ENCODE measurements around the gene C12orf43. TPM values are rescaled to one million over a fixed set of nuclear protein-coding genes. Genes with fewer than 3 reads are reported as not detected.

C12orf43 gene
- total RNA-seq, 1 donor: 13.0 TPM

DNA sequence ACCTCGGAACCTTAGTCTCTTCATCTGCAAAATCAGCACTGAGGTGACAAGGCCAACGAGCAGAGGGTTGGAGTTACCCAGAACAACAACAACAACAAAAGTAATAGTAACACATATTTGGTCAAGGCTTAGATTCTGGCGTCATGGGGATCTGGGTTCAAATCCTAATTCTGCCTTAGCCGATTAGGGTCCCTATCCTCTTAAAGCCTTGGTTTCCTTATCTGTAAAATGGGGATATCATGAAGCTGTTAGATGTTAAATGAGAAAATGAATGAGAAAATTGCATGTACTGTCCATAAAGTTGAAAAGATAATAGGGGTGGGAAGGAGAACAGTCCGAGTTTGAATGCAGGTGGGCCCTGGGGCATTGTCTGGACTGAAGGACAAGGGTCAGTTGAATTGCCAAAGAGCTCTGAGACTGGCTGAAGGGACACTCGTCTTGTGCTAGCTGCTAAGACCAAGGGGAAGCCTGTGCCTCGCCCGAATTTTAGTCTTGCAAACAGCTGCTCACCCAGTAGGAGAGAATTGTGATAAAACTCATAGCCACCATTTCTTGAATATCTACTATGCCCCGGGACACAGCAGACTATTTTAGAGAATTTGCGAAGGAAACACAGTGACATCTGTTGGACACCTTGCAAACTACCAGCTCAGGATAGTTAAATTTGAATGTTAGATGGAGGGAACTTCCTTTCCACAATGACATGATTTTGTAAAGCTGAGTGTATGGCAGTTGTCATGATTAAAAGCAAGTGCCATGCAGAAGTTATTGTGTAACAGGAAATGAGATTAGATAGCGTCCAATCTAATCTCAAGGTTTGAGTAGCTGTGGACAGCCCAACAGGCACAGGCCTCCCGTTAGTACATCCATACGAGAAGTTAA lies 44.7 kb downstream of the C12orf43 start:
- DNase-seq (ENCODE audit: low read depth): peak; percentile 67
- no peak overlapping the region for H3K4me3 ChIP-seq (ENCODE audit: low read depth, low read length)
- TF ChIP-seq, protein P1, sequence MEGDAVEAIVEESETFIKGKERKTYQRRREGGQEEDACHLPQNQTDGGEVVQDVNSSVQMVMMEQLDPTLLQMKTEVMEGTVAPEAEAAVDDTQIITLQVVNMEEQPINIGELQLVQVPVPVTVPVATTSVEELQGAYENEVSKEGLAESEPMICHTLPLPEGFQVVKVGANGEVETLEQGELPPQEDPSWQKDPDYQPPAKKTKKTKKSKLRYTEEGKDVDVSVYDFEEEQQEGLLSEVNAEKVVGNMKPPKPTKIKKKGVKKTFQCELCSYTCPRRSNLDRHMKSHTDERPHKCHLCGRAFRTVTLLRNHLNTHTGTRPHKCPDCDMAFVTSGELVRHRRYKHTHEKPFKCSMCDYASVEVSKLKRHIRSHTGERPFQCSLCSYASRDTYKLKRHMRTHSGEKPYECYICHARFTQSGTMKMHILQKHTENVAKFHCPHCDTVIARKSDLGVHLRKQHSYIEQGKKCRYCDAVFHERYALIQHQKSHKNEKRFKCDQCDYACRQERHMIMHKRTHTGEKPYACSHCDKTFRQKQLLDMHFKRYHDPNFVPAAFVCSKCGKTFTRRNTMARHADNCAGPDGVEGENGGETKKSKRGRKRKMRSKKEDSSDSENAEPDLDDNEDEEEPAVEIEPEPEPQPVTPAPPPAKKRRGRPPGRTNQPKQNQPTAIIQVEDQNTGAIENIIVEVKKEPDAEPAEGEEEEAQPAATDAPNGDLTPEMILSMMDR (IDR thresholded peaks at IDR 0.05; ENCODE audit: insufficient read depth, low read depth, low read length): peak; percentile 77

DNA sequence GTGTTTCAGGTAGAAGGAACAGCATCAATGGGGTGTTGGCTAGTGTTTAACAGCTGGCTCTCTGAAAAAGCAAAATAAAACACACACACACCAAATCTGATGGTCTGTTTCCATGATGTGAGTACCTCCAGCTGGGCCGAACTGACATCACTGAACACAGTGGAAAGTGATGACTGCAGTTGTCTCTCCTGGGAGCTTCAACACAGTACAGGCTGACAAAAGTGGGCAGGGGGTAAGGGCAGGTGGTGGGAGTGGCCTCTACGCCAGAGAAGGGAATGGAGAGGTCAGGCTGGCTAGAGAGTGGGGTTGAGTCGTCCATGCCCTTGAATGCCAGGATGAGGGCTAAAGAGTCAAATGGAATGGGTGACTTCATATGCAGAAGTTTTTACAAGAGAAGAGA lies 46.0 kb downstream of the C12orf43 start:
- DNase-seq (ENCODE audit: low read depth): no peak
- TF ChIP-seq, protein P1 (IDR thresholded peaks at IDR 0.05; ENCODE audit: insufficient read depth, low read depth, low read length): no peak
- H3K4me3 ChIP-seq (ENCODE audit: low read depth, low read length): no peak overlapping the region

DNA sequence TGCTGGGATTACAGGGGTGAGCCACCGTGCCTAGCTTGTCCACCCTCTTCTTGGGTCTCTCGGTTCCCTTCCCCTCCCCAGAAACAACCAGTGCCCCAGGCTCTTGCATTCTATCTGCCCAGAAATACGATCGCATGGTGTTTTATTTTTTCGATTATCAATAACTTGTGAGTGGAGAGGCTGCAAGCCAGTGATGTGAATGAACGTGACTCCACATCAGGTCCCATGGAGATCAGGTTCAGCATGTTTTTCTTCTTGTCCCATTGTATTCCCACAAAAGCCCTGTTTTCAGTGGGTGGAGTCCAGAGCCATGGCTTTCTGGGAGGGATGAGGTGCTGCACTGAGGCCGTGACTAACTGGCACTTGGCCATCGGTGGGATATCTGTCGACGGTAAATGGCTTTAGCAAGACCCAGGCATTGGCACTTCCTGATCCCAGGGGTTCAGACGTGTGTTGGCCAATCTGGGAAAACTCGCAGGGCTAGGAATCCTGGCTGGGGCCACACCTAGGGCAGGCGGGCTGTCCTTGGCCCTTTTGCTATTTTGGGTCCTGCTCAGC lies 50.7 kb downstream of the C12orf43 start:
- no peak for DNase-seq (ENCODE audit: low read depth)
- TF ChIP-seq, protein P1 (IDR thresholded peaks at IDR 0.05; ENCODE audit: insufficient read depth, low read depth, low read length): no peak
- H3K4me3 ChIP-seq (ENCODE audit: low read depth, low read length): no peak overlapping the region

DNA sequence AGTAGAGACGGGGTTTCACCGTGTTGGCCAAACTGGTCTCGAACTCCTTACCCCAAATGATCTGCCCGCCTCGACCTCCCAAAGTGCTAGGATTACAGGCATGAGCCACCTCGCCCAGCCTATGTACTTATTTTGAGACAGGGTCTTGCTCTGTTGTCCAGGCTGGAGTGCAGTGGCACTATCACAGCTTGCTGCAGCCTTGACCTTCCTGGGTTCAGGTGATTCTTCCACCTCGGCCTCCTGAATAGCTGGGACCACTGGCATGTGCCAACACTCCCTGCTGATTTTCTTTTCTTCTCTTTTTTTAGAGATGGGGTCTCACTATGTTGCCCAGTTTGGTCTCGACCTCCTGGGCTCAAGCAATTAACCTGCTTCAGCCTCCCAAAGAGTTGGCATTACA lies 52.0 kb downstream of the C12orf43 start:
- H3K4me3 ChIP-seq (ENCODE audit: low read depth, low read length): no peak overlapping the region
- TF ChIP-seq, protein P1 (IDR thresholded peaks at IDR 0.05; ENCODE audit: insufficient read depth, low read depth, low read length): no peak
- no peak for DNase-seq (ENCODE audit: low read depth)

DNA sequence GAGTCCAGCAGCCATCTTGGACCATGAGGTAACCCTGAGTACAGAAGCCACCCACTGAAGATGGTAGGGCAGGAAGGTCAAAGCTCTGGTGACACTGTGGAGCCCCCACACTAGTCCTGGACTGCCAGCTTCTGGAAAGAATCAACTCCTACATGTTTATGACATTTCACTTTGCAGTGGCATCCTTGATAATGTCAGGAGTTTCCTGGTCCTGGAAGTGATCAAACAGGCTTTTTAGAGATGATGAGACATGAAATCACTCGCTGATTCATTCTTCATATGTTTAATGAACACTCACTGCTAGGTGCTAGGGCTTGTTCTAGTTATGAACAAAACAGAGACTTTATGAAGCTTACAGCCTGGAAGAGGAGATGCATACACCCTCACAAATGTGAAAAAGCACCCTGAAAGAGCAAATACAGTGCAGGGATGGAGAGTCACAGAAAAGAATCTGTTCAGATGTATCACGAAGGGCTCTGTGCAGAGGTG lies 53.7 kb downstream of the C12orf43 start:
- DNase-seq (ENCODE audit: low read depth): no peak
- TF ChIP-seq, protein P1 (IDR thresholded peaks at IDR 0.05; ENCODE audit: insufficient read depth, low read depth, low read length): no peak
- H3K4me3 ChIP-seq (ENCODE audit: low read depth, low read length): no peak overlapping the region

DNA sequence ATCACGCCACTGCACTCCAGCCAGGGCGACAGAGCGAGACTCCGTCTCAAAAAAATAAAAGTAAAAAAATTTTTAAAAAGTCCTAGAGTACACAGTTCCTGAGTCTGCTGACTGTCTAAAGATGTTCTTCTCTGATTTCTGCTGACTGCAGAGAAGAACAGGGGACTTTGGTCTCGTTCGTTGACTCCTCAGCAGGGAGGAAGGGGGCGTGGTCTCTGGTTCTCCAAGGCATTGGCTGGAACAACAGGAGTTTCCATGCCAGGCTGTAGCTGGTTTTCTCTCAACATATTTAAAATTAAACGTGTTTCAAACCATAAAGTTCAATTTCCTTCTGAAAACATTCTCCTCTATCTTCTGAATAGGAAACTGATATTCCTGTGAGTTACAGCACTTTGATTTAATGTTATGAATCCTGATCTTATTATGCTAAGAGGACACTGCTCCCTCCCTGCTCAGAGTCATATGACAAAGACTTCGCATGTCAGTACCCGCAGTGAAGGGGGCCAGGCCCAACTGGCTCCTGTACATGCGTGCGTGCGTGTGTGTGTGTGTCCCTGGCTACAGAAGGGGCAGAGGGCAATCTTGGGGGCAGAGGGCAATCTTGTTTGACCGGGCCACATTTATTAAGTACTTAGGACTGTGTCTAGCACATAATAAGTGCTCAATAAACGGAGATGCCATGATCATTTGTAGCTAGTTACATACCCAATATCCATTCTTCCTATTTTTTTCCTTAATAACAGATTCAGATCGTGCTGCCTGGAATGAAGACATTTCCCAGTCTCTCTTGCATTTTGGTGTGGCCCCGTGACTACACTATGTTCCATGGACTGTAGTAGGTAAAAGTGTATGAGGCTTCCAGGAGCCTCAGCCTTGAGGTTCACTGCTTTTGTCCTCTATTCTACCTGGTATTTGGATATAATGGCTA lies 54.4 kb downstream of the C12orf43 start:
- DNase-seq (ENCODE audit: low read depth): no peak
- H3K4me3 ChIP-seq (ENCODE audit: low read depth, low read length): no peak overlapping the region
- TF ChIP-seq, protein P1 (IDR thresholded peaks at IDR 0.05; ENCODE audit: insufficient read depth, low read depth, low read length): no peak

Data from fibroblast of villous mesenchyme (primary cell).